Activated CD8-positive, alpha-beta memory T cell treated with anti-CD3 and anti-CD28 coated beads, Interleukin-2, amount 50 U/mL, for 48 hours (primary cell): Measurements from ENCODE around the gene CNNM3.
A peak's percentile ranks its signal among the peaks of the same experiment; 100 is the strongest.
"Not testable (repeated sequence)": the region's sequence is repeated elsewhere in the genome, so short reads cannot be mapped to it uniquely, and the experiment has no call there.

Experiments
- DNase-seq: peaks from one replicate; pipeline ENCODE4 v3.0.0-alpha.2; 2020

The CNNM3 gene

GRCh38 chr2:96800061-96801004 is 15.7 kb upstream of the CNNM3 start:
- DNase-seq, result no peak

- peak; percentile 84 for DNase-seq
Observed at GRCh38 chr2:96801005-96801785, 14.9 kb upstream of the CNNM3 start.

- no peak for DNase-seq
Observed at GRCh38 chr2:96801786-96802595, 14.1 kb upstream of the CNNM3 start.

GRCh38 chr2:96802721-96803120 is 13.3 kb upstream of the CNNM3 start:
- no peak for DNase-seq

GRCh38 chr2:96804986-96805385 is 11.1 kb upstream of the CNNM3 start:
- no peak for DNase-seq

GRCh38 chr2:96805946-96806345 is 10.1 kb upstream of the CNNM3 start:
- not testable (repeated sequence) for DNase-seq

- DNase-seq, result no peak
Observed at GRCh38 chr2:96806468-96807126, 9.5 kb upstream of the CNNM3 start.

- DNase-seq, result no peak
Observed at GRCh38 chr2:96807127-96807471, 9.0 kb upstream of the CNNM3 start.

GRCh38 chr2:96808176-96808837 is 7.8 kb upstream of the CNNM3 start:
- DNase-seq, result no peak

- DNase-seq, result no peak
Observed at GRCh38 chr2:96809216-96809882, 6.7 kb upstream of the CNNM3 start.

GRCh38 chr2:96809951-96810782 is 5.9 kb upstream of the CNNM3 start:
- DNase-seq, result no peak

GRCh38 chr2:96810783-96811192 is 5.3 kb upstream of the CNNM3 start:
- DNase-seq, result no peak

- DNase-seq, result no peak
Observed at GRCh38 chr2:96811917-96812316, 4.2 kb upstream of the CNNM3 start.

GRCh38 chr2:96813656-96814055 is 2.4 kb upstream of the CNNM3 start:
- DNase-seq, result no peak

GRCh38 chr2:96815326-96816126 is 542 bp upstream of the CNNM3 start:
- no peak for DNase-seq

GRCh38 chr2:96816836-96817702 is 1.0 kb downstream of the CNNM3 start:
- no peak for DNase-seq

GRCh38 chr2:96817882-96818281 is 1.8 kb downstream of the CNNM3 start:
- DNase-seq, result no peak

GRCh38 chr2:96819128-96819875 is 3.2 kb downstream of the CNNM3 start:
- no peak for DNase-seq
